Neuronal stem cell (in vitro differentiated cells): ENCODE data around the gene SHOC2.
A peak's percentile ranks its signal among the peaks of the same experiment; 100 is the strongest.

Experiments
- DNase-seq: peaks from one replicate; pipeline ENCODE4 v3.0.0-alpha.2; 2013; ENCODE audit warnings: low spot score
- H2AFZ ChIP-seq: one replicate; pipeline ENCODE4 v1.6.1; 2013; ENCODE audit warnings: mild to moderate bottlenecking, low read length, inconsistent platforms
- H2AK5ac ChIP-seq: 2 replicates; pipeline ENCODE4 v1.6.1; 2013; ENCODE audit warnings: low read depth, mild to moderate bottlenecking, inconsistent platforms, low read length, moderate library complexity, mixed read lengths
- H2BK120ac ChIP-seq: 2 replicates; pipeline ENCODE4 v1.6.1; 2013; ENCODE audit warnings: low read depth, mild to moderate bottlenecking, inconsistent platforms, low read length, moderate library complexity, mixed read lengths
- H2BK12ac ChIP-seq: one replicate; pipeline ENCODE4 v1.6.1; 2013; ENCODE audit warnings: low read length, inconsistent platforms
- H2BK15ac ChIP-seq: 2 replicates; pipeline ENCODE4 v1.6.1; 2013; ENCODE audit warnings: mild to moderate bottlenecking, low read length, inconsistent platforms, mixed read lengths
- H2BK5ac ChIP-seq: one replicate; pipeline ENCODE4 v1.6.1; 2013; ENCODE audit warnings: inconsistent platforms, mild to moderate bottlenecking, low read length, moderate library complexity
- H3K14ac ChIP-seq: one replicate; pipeline ENCODE4 v1.6.1; 2013; ENCODE audit warnings: low read length, inconsistent platforms
- H3K18ac ChIP-seq: 2 replicates; pipeline ENCODE4 v1.6.1; 2013; ENCODE audit warnings: low read length, inconsistent platforms
- H3K23ac ChIP-seq: 2 replicates; pipeline ENCODE4 v1.6.1; 2013; ENCODE audit warnings: low read depth, mild to moderate bottlenecking, mixed read lengths, low read length, inconsistent platforms; ENCODE audit not compliant: poor library complexity
- H3K27ac ChIP-seq: replicated peaks from 3 replicates; pipeline ENCODE4 v1.5.1; 2013; ENCODE audit warnings: low read length, inconsistent platforms
- H3K27me3 ChIP-seq, 3 experiments: 2 replicates each; pipeline ENCODE4 v1.6.1; 2013; ENCODE audit warnings: low read length in 3 of 3, mild to moderate bottlenecking in 2 of 3, inconsistent platforms in 1 of 3, low read depth in 1 of 3, mixed read lengths in 1 of 3, moderate library complexity in 1 of 3; ENCODE audit not compliant: control insufficient read depth in 3 of 3, insufficient read depth in 3 of 3
- H3K36me3 ChIP-seq, 2 donors: replicated peaks in 1 of 2; 2 replicates each; pipeline ENCODE4 v1.6.1; 2013; ENCODE audit warnings: low read length in 2 of 2; ENCODE audit not compliant: control insufficient read depth in 2 of 2, insufficient read depth in 2 of 2
- H3K4ac ChIP-seq: 2 replicates; pipeline ENCODE4 v1.6.1; 2013; ENCODE audit warnings: inconsistent platforms, mild to moderate bottlenecking, low read length, moderate library complexity
- H3K4me1 ChIP-seq, 2 donors: 1 replicate in 1 of 2; 2 replicates in 1 of 2; pipeline ENCODE4 v1.6.1; 2013; ENCODE audit warnings: low read length in 2 of 2, low read depth in 1 of 2; ENCODE audit not compliant: control insufficient read depth in 2 of 2, insufficient read depth in 1 of 2
- H3K4me2 ChIP-seq: one replicate; pipeline ENCODE4 v1.6.1; 2013; ENCODE audit warnings: mild to moderate bottlenecking, low read length, inconsistent platforms; ENCODE audit not compliant: insufficient read depth, poor library complexity, severe bottlenecking
- H3K4me3 ChIP-seq, 2 donors: 2 replicates each; pipeline ENCODE4 v1.5.1; 2013; ENCODE audit warnings: low read length in 2 of 2, mild to moderate bottlenecking in 2 of 2, inconsistent platforms in 1 of 2, moderate library complexity in 1 of 2
- H3K79me1 ChIP-seq: one replicate; pipeline ENCODE4 v1.6.1; 2013; ENCODE audit warnings: low read depth, mild to moderate bottlenecking, inconsistent platforms, low read length, moderate library complexity
- H3K9ac ChIP-seq: one replicate; pipeline ENCODE4 v1.6.1; 2013; ENCODE audit warnings: mild to moderate bottlenecking, low read depth, low read length, inconsistent platforms; ENCODE audit not compliant: poor library complexity
- H3K9me3 ChIP-seq, 2 donors: replicated peaks in 1 of 2; 2 replicates each; pipeline versions ENCODE3 to v1.6.1; 2013; ENCODE audit warnings: low read length in 2 of 2, mild to moderate bottlenecking in 2 of 2, inconsistent platforms in 1 of 2, low read depth in 1 of 2, mixed read lengths in 1 of 2, moderate library complexity in 1 of 2; ENCODE audit not compliant: control insufficient read depth in 2 of 2, insufficient read depth in 1 of 2
- H4K8ac ChIP-seq: one replicate; pipeline ENCODE4 v1.6.1; 2013; ENCODE audit warnings: low read depth, mild to moderate bottlenecking, inconsistent platforms, low read length, moderate library complexity
- H4K91ac ChIP-seq: one replicate; pipeline ENCODE4 v1.6.1; 2013; ENCODE audit warnings: low read length, low read depth, mild to moderate bottlenecking, inconsistent platforms; ENCODE audit not compliant: poor library complexity
- WGBS, 2 donors: extraction: QIAGEN DNeasy Blood & Tissue Kit; methylation state at CpG; one replicate each; pipeline ENCODE4 v1.1.7; 2013; ENCODE audit warnings: missing lambda C conversion rate in 2 of 2, mixed read lengths in 1 of 2; ENCODE audit not compliant: insufficient read length in 2 of 2, insufficient replicate concordance in 1 of 2; ENCODE audit errors: extremely low coverage in 2 of 2; 5-methylcytosine and 5-hydroxymethylcytosine counted together

SHOC2 gene

GRCh38 chr10:110872145-110872983, 47.0 kb upstream of the SHOC2 start:
- Histone ChIP-seq H4K8ac (no peak overlapping the region), H2BK15ac (peak overlapping the region; percentile 75), H4K91ac (no peak overlapping the region), H3K4me2 (peak overlapping the region; percentile 54), H2BK12ac (no peak overlapping the region), H3K9me3 (no peaks in the 10 kb centered on the region), H3K4me3 (peak overlapping the region; percentile 66 to 94), H3K4me1 (peaks cover 12 to 16% of the 10 kb centered on the region in 2 donors), H3K79me1 (no peaks in the 10 kb centered on the region), H3K23ac (peak overlapping the region; percentile 95), H3K36me3 (peaks cover 2 to 17% of the 10 kb centered on the region in 2 donors), H3K27ac (peak overlapping the region; percentile 96), H3K27me3 (no peaks in the 10 kb centered on the region), H2AK5ac (peak overlapping the region; percentile 84), H3K14ac (no peak overlapping the region), H3K18ac (peak overlapping the region; percentile 98), H3K9ac (peak overlapping the region; percentile 93), H3K4ac (no peak overlapping the region), H2BK5ac (peak overlapping the region; percentile 87), H2AFZ (peak overlapping the region; percentile 89), H2BK120ac (peak overlapping the region; percentile 81)
- WGBS, 2 donors, result no CpG with 5 or more reads among the region's 70 CpGs
- peak; percentile 88 for DNase-seq

GRCh38 chr10:110872984-110873923, 46.1 kb upstream of the SHOC2 start:
- no peak overlapping the region for H2AK5ac ChIP-seq
- no peak overlapping the region for H4K8ac ChIP-seq
- no peak overlapping the region for H2BK15ac ChIP-seq
- peaks cover 10 to 16% of the 10 kb centered on the region in 2 donors for H3K4me1 ChIP-seq
- no peak overlapping the region for H2BK12ac ChIP-seq
- 100% methylated on average over 1 of the region's 16 CpGs; no CpG with 5 or more reads in 1 of the 2 donors for WGBS, 2 donors
- no peak overlapping the region for H3K23ac ChIP-seq
- no peak for DNase-seq
- peak overlapping the region; percentile 66 to 94 for H3K4me3 ChIP-seq
- H2AFZ ChIP-seq, result peak overlapping the region; percentile 89
- peaks cover 2 to 25% of the 10 kb centered on the region in 2 donors for H3K36me3 ChIP-seq
- H4K91ac ChIP-seq, result no peak overlapping the region
- peak overlapping the region; percentile 54 for H3K4me2 ChIP-seq
- H2BK120ac ChIP-seq, result no peak overlapping the region
- H3K27ac ChIP-seq, result peak overlapping the region; percentile 96
- no peak overlapping the region for H3K4ac ChIP-seq
- H3K9me3 ChIP-seq, result no peaks in the 10 kb centered on the region
- no peak overlapping the region for H3K14ac ChIP-seq
- H2BK5ac ChIP-seq, result no peak overlapping the region
- H3K18ac ChIP-seq, result no peak overlapping the region
- no peak overlapping the region for H3K9ac ChIP-seq
- H3K27me3 ChIP-seq, result no peaks in the 10 kb centered on the region
- H3K79me1 ChIP-seq, result no peaks in the 10 kb centered on the region

GRCh38 chr10:110873951-110874350, 45.5 kb upstream of the SHOC2 start:
- no peak overlapping the region for H3K4me2 ChIP-seq
- H2AK5ac ChIP-seq, result no peak overlapping the region
- H3K79me1 ChIP-seq, result no peaks in the 10 kb centered on the region
- no peak overlapping the region for H2AFZ ChIP-seq
- peaks cover 2 to 32% of the 10 kb centered on the region in 2 donors for H3K36me3 ChIP-seq
- H2BK5ac ChIP-seq, result no peak overlapping the region
- no peaks in the 10 kb centered on the region for H3K27me3 ChIP-seq
- peak overlapping the region in 1 of 2 donors; percentile 66 for H3K4me3 ChIP-seq
- no peak overlapping the region for H3K9ac ChIP-seq
- H2BK12ac ChIP-seq, result no peak overlapping the region
- H3K23ac ChIP-seq, result no peak overlapping the region
- no peaks in the 10 kb centered on the region for H3K9me3 ChIP-seq
- no peak overlapping the region for H3K18ac ChIP-seq
- no peak overlapping the region for H2BK15ac ChIP-seq
- H3K14ac ChIP-seq, result no peak overlapping the region
- no peak overlapping the region for H2BK120ac ChIP-seq
- no CpG with 5 or more reads among the region's 2 CpGs for WGBS, 2 donors
- DNase-seq, result no peak
- H3K27ac ChIP-seq, result no peak overlapping the region
- H4K8ac ChIP-seq, result no peak overlapping the region
- no peak overlapping the region for H3K4ac ChIP-seq
- peaks cover 10 to 16% of the 10 kb centered on the region in 2 donors for H3K4me1 ChIP-seq
- H4K91ac ChIP-seq, result no peak overlapping the region
